Measurements from ENCODE around the gene MIGA2. TPM values are rescaled to one million over a fixed set of nuclear protein-coding genes. Genes with fewer than 3 reads are reported as not detected.

The MIGA2 gene
- total and polyA plus RNA-seq, 2 donors (not counting 1 experiment from before 2014, with no cell fraction given), result 62.1 to 78.1 TPM

DNA sequence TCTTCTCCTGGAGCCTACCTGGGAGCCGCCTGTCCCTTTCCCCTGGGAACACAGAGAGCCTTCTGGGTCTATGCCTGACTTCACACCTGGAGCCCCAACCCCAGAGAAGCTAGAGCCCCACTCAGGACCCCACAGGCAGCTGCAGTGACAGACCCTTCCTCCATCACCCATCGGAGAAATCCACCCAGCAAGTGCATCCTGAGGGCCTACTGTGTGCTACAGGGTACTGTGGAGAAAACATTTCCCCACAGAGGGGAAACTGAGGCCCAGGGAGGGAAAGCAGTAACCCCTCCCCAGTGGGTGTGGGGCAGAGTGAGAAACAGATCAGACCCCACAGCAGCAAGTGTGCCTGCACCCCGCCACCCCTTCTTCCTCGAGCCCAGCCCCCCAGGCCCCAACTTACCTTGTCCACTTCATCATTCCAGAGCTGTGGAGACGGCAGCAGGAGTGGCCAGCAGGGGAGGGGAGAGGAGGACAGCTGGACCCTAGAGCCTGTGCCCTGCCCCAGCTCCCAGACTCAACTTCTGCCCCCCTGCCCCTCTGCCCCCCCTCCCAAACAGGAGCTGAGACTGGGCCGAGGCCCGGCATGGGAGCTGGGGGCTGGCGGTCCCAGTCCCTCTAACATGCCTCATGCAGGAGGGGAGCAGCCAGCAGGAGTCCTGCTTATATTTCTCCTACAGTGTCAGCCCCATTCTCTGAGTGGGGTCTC lies 26.0 kb upstream of the MIGA2 start:
- no peaks in the 10 kb centered on the region for H3K4me1 Mint-ChIP-seq
- Histone ChIP-seq H4K20me1 (ENCODE audit: control insufficient read depth, insufficient read depth, low read length, poor library complexity, severe bottlenecking) (no peaks in the 10 kb centered on the region), H3K4me2 (replicated peaks; ENCODE audit: low read depth, low read length, poor library complexity, severe bottlenecking) (no peak overlapping the region), H3K27me3 (replicated peaks in 1 of 4; ENCODE audit: control extremely low read depth in 1 of 4, control insufficient read depth in 3 of 4, insufficient read depth in 4 of 4, low read length in 3 of 4) (no peaks in the 10 kb centered on the region), H3K4me3 (ENCODE audit: control extremely low read depth in 1 of 5, extremely low read depth in 1 of 5, insufficient read depth in 1 of 5, low read depth in 2 of 5, low read length in 4 of 5) (no peak overlapping the region), H3K9me3 (ENCODE audit: control extremely low read depth in 1 of 3, control insufficient read depth in 2 of 3, insufficient read depth in 1 of 3, low read length in 2 of 3) (no peaks in the 10 kb centered on the region), H3K9ac (ENCODE audit: low read length) (no peak overlapping the region), H3K79me2 (ENCODE audit: control insufficient read depth, insufficient read depth, low read length) (peaks cover 7% of the 10 kb centered on the region), H3K36me3 (replicated peaks in 1 of 2; ENCODE audit: control extremely low read depth in 1 of 2, control insufficient read depth in 1 of 2, extremely low read depth in 1 of 2, insufficient read depth in 2 of 2, low read length in 1 of 2) (peaks cover 0 to 74% of the 10 kb centered on the region in 2 experiments), H3K4me1 (ENCODE audit: control insufficient read depth in 2 of 2, insufficient read depth in 2 of 2, low read length in 2 of 2) (no peaks in the 10 kb centered on the region), H2AFZ (ENCODE audit: insufficient read depth, low read depth, low read length, poor library complexity, severe bottlenecking) (no peak overlapping the region), H3K27ac (ENCODE audit: low read length in 2 of 2) (no peak overlapping the region)
- no peak overlapping the region for H3K27ac Mint-ChIP-seq
- WGBS (ENCODE audit: insufficient coverage), result 100% methylated on average over 3 of the region's 8 CpGs
- no peaks in the 10 kb centered on the region for H3K27me3 Mint-ChIP-seq
- ATAC-seq (ENCODE audit: low read depth) (no peak), DNase-seq (no peak)
- POLR2A ChIA-PET, result no interaction called here
- TF ChIP-seq EZH2 (IDR thresholded peaks at IDR 0.05; ENCODE audit: borderline replicate concordance, insufficient read depth, low read depth, low read length, poor library complexity, severe bottlenecking), result no peak
- H3K4me3 Mint-ChIP-seq, result no peak overlapping the region
- H3K9me3 Mint-ChIP-seq (ENCODE audit: insufficient read depth), result no peaks in the 10 kb centered on the region
- intact Hi-C loops (cut with micrococcal nuclease), result no loop called here
- CTCF ChIA-PET, result interaction anchor here (1.1 kb wide), 1 partner anchor 18 kb away, joined by 3 read pairs; the partner anchor contains the start of gene SH3GLB2

- Mint-ChIP-seq H3K4me1 (no peaks in the 10 kb centered on the region), H3K27me3 (no peaks in the 10 kb centered on the region), H3K9me3 (ENCODE audit: insufficient read depth) (no peaks in the 10 kb centered on the region), H3K27ac (no peak overlapping the region), H3K4me3 (no peak overlapping the region)
- Histone ChIP-seq H2AFZ (ENCODE audit: insufficient read depth, low read depth, low read length, poor library complexity, severe bottlenecking) (no peak overlapping the region), H3K9me3 (ENCODE audit: control extremely low read depth in 1 of 3, control insufficient read depth in 2 of 3, insufficient read depth in 1 of 3, low read length in 2 of 3) (no peaks in the 10 kb centered on the region), H3K4me1 (ENCODE audit: control insufficient read depth in 2 of 2, insufficient read depth in 2 of 2, low read length in 2 of 2) (no peaks in the 10 kb centered on the region), H3K4me3 (ENCODE audit: control extremely low read depth in 1 of 5, extremely low read depth in 1 of 5, insufficient read depth in 1 of 5, low read depth in 2 of 5, low read length in 4 of 5) (no peak overlapping the region), H3K79me2 (ENCODE audit: control insufficient read depth, insufficient read depth, low read length) (peaks cover 7% of the 10 kb centered on the region), H3K27ac (ENCODE audit: low read length in 2 of 2) (no peak overlapping the region), H3K9ac (ENCODE audit: low read length) (no peak overlapping the region), H3K4me2 (replicated peaks; ENCODE audit: low read depth, low read length, poor library complexity, severe bottlenecking) (no peak overlapping the region), H3K36me3 (replicated peaks in 1 of 2; ENCODE audit: control extremely low read depth in 1 of 2, control insufficient read depth in 1 of 2, extremely low read depth in 1 of 2, insufficient read depth in 2 of 2, low read length in 1 of 2) (peaks cover 0 to 67% of the 10 kb centered on the region in 2 experiments), H3K27me3 (replicated peaks in 1 of 4; ENCODE audit: control extremely low read depth in 1 of 4, control insufficient read depth in 3 of 4, insufficient read depth in 4 of 4, low read length in 3 of 4) (no peaks in the 10 kb centered on the region), H4K20me1 (ENCODE audit: control insufficient read depth, insufficient read depth, low read length, poor library complexity, severe bottlenecking) (no peaks in the 10 kb centered on the region)
- TF ChIP-seq, protein P1, sequence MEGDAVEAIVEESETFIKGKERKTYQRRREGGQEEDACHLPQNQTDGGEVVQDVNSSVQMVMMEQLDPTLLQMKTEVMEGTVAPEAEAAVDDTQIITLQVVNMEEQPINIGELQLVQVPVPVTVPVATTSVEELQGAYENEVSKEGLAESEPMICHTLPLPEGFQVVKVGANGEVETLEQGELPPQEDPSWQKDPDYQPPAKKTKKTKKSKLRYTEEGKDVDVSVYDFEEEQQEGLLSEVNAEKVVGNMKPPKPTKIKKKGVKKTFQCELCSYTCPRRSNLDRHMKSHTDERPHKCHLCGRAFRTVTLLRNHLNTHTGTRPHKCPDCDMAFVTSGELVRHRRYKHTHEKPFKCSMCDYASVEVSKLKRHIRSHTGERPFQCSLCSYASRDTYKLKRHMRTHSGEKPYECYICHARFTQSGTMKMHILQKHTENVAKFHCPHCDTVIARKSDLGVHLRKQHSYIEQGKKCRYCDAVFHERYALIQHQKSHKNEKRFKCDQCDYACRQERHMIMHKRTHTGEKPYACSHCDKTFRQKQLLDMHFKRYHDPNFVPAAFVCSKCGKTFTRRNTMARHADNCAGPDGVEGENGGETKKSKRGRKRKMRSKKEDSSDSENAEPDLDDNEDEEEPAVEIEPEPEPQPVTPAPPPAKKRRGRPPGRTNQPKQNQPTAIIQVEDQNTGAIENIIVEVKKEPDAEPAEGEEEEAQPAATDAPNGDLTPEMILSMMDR (IDR thresholded peaks at IDR 0.05), result no peak
- no peak for TF ChIP-seq EZH2 (IDR thresholded peaks at IDR 0.05; ENCODE audit: borderline replicate concordance, insufficient read depth, low read depth, low read length, poor library complexity, severe bottlenecking)
- ChIA-PET CTCF (interaction anchor here (1.1 kb wide), 1 partner anchor 17 kb away, joined by 3 read pairs; the partner anchor contains the start of gene SH3GLB2), POLR2A (no interaction called here)
- DNase-seq, result no peak
- intact Hi-C loops (cut with micrococcal nuclease), result no loop called here
- 98% methylated on average over 15 of the region's 19 CpGs for WGBS (ENCODE audit: insufficient coverage)
- no peak for ATAC-seq (ENCODE audit: low read depth)
Measured at GRCh38 chr9:129011170-129011569, 25.3 kb upstream of the MIGA2 start.

Data from B cell (primary cell).